ENCODE data around the gene MECR.

The MECR gene

GRCh38 chr1:29248409-29248808, 17.7 kb upstream of the MECR start:
- H3K4me3 ChIP-seq (replicated peaks; ENCODE audit: low read depth, low read length), result no peak overlapping the region
- no peak for DNase-seq (ENCODE audit: extremely low read depth, low read depth)
- TF ChIP-seq, protein P1, sequence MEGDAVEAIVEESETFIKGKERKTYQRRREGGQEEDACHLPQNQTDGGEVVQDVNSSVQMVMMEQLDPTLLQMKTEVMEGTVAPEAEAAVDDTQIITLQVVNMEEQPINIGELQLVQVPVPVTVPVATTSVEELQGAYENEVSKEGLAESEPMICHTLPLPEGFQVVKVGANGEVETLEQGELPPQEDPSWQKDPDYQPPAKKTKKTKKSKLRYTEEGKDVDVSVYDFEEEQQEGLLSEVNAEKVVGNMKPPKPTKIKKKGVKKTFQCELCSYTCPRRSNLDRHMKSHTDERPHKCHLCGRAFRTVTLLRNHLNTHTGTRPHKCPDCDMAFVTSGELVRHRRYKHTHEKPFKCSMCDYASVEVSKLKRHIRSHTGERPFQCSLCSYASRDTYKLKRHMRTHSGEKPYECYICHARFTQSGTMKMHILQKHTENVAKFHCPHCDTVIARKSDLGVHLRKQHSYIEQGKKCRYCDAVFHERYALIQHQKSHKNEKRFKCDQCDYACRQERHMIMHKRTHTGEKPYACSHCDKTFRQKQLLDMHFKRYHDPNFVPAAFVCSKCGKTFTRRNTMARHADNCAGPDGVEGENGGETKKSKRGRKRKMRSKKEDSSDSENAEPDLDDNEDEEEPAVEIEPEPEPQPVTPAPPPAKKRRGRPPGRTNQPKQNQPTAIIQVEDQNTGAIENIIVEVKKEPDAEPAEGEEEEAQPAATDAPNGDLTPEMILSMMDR (IDR thresholded peaks at IDR 0.05; ENCODE audit: low read depth, low read length, missing control alignments), result no peak

DNA sequence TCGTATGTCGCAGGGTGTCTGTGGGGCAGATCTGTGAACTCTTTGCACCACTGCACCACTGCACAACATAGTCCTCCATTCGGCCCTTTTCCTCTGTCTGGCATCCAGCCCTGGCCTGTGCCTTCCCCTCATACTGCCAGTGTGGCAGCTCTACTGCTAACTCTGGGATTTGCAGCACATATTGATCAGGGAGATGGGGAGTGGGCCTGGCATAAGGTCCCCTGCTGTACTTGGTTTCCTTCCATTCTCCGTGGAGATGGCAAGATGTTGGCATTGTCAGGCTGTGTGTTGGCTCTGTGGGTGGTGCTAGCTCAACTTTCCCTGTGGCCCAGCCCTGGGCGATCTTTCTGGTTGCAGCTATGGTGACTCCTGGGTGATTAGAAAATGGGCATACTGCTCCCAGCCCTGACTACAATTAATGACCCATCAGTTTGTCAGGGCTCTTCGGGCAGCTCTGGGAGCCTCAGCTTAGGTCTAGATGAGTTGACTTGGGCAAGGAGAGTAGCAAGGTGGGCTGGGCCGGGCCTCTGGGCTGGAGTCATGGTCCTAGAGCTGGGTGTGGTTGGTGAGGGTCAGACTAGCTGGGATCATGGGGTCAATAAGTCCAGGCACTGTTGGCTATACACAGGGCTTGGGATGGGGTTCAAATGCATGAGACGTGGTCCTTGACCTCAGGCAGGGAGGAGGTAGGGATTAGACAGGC, 17.0 kb upstream of the MECR start:
- no peak overlapping the region for H3K4me3 ChIP-seq (replicated peaks; ENCODE audit: low read depth, low read length)

DNA sequence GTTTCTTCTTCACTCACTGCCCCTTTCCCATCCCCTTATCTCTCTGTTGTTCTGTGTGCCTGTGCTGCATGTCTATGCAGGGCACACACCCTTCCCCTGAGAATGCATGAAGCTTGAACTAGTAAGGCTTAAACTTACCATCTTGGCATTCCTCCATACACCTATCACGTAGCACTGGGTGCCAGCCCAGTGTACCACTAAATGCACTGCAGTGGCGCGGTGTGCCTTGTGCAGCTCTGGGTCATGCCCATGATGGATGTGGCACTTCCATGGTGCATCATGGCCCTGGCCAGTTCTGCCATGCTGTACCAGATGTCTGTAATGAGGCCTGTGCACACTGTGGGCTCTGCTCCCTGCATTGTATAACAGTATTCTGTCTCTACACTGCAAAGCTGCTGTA, 16.3 kb upstream of the MECR start:
- DNase-seq (ENCODE audit: extremely low read depth, low read depth), result no peak
- TF ChIP-seq, protein P1 (IDR thresholded peaks at IDR 0.05; ENCODE audit: low read depth, low read length, missing control alignments), result no peak
- no peak overlapping the region for H3K4me3 ChIP-seq (replicated peaks; ENCODE audit: low read depth, low read length)

More for the DNA sequence above, 17.0 kb upstream of the MECR start:
- TF ChIP-seq, protein P1 (IDR thresholded peaks at IDR 0.05; ENCODE audit: low read depth, low read length, missing control alignments), result no peak
- no peak for DNase-seq (ENCODE audit: extremely low read depth, low read depth)

- no peak overlapping the region for H3K4me3 ChIP-seq (replicated peaks; ENCODE audit: low read depth, low read length)
- TF ChIP-seq, protein P1 (IDR thresholded peaks at IDR 0.05; ENCODE audit: low read depth, low read length, missing control alignments), result peak; percentile 62
- DNase-seq (ENCODE audit: extremely low read depth, low read depth), result no peak
These were observed 15.1 kb upstream of the MECR start for GRCh38 chr1:29245876-29246275.

DNA sequence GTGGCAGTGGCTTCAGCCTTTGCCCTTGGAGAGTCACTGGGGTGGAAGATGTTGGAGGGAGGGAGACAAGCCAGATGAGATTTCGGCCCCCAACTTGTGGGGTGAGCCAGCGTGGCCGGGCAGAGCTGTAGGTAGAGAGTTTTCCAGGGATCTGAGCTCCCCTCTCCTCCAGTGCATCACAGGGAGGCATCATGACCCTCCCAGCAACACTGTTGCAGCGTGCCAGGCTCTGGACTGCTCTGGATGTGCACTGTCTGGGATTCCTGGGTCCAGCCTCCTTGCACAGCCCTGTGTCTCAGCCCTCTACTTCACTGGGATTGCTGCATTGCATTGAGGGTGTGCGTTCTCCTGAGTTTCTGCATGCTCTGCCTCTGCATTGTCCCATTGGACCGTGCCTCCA, 14.5 kb upstream of the MECR start:
- H3K4me3 ChIP-seq (replicated peaks; ENCODE audit: low read depth, low read length), result no peak overlapping the region
- TF ChIP-seq, protein P1 (IDR thresholded peaks at IDR 0.05; ENCODE audit: low read depth, low read length, missing control alignments), result no peak
- DNase-seq (ENCODE audit: extremely low read depth, low read depth), result no peak

GRCh38 chr1:29243871-29244200, 13.1 kb upstream of the MECR start:
- TF ChIP-seq, protein P1 (IDR thresholded peaks at IDR 0.05; ENCODE audit: low read depth, low read length, missing control alignments), result no peak
- no peak overlapping the region for H3K4me3 ChIP-seq (replicated peaks; ENCODE audit: low read depth, low read length)
- no peak for DNase-seq (ENCODE audit: extremely low read depth, low read depth)

Data from HFF-Myc (cell line).